SK-N-SH (cell line): ENCODE measurements around the gene OAS2. TPM values are rescaled to one million over a fixed set of nuclear protein-coding genes. Genes with fewer than 3 reads are reported as not detected.

ENCODE experiments used
- CTCF ChIA-PET: fragments of 300-600, 350-600 bp; formaldehyde crosslinking; extraction: SDS; loops from one replicate; lab custom pipeline; 2021; lab: Yijun Ruan, JAX
- POLR2A ChIA-PET: fragments of 350-600 bp; sonication (Branson Sonifier 250); formaldehyde crosslinking; extraction: SDS; loops from one replicate; lab custom pipeline; 2020; ENCODE audit warnings: antibody characterized with exemption, inconsistent platforms; lab: Yijun Ruan, JAX
- DNase-seq: peaks from one replicate; pipeline ENCODE4 v3.0.0; 2012
- H2AFZ ChIP-seq: fragments of 200-600 bp; sonication (generic); 2 replicates; pipeline ENCODE4 v1.8.1; 2016; ENCODE audit warnings: antibody characterized with exemption, mild to moderate bottlenecking, low read depth
- H3F3A ChIP-seq: fragments of 200-600 bp; sonication (generic); replicated peaks from 2 replicates; pipeline ENCODE3; 2016; ENCODE audit warnings: antibody characterized with exemption, mild to moderate bottlenecking; ENCODE audit not compliant: insufficient read depth
- H3K27ac ChIP-seq, 2 experiments: fragments of 200-500 bp in 1 of 2; fragments of 200-600 bp in 1 of 2; sonication (Bioruptor generic) in 1 of 2; sonication (generic), shearing (Covaris generic) in 1 of 2; 2 replicates each; pipeline versions ENCODE4 v1.5.1 to v1.6.1; 2014 to 2016; ENCODE audit warnings: low read depth in 2 of 2, inconsistent platforms in 1 of 2, low read length in 1 of 2, mild to moderate bottlenecking in 1 of 2, mixed read lengths in 1 of 2
- H3K27me3 ChIP-seq: fragments of 200-600 bp; sonication (generic), shearing (Covaris generic); 2 replicates; pipeline ENCODE4 v1.6.1; 2016; ENCODE audit warnings: mixed run types; ENCODE audit not compliant: insufficient read depth
- H3K36me3 ChIP-seq, 2 experiments: fragments of 200-500 bp in 1 of 2; fragments of 200-600 bp in 1 of 2; sonication (Bioruptor generic) in 1 of 2; sonication (generic) in 1 of 2; replicated peaks in 1 of 2; 2 replicates each; pipeline versions ENCODE3 to v1.5.1; 2014 to 2016; ENCODE audit warnings: low read length in 1 of 2, mild to moderate bottlenecking in 1 of 2; ENCODE audit not compliant: insufficient read depth in 2 of 2, control insufficient read depth in 1 of 2
- H3K4me1 ChIP-seq, 2 experiments: fragments of 200-500 bp in 1 of 2; fragments of 200-600 bp in 1 of 2; sonication (Bioruptor generic) in 1 of 2; sonication (generic), shearing (Covaris generic) in 1 of 2; 2 replicates each; pipeline versions ENCODE4 v1.5.1 to v1.6.1; 2014 to 2016; ENCODE audit warnings: low read depth in 1 of 2, low read length in 1 of 2, mixed run types in 1 of 2; ENCODE audit not compliant: insufficient read depth in 2 of 2, control insufficient read depth in 1 of 2
- H3K4me2 ChIP-seq: fragments of 200-600 bp; sonication (generic), shearing (Covaris generic); 2 replicates; pipeline ENCODE4 v1.6.1; 2017; ENCODE audit warnings: mixed run types
- H3K4me3 ChIP-seq, 2 experiments: fragments of 200-500 bp in 1 of 2; fragments of 200-600 bp in 1 of 2; sonication (Bioruptor generic) in 1 of 2; sonication (generic), shearing (Covaris generic) in 1 of 2; 2 replicates each; pipeline versions ENCODE4 v1.5.1 to v1.8.1; 2014 to 2016; ENCODE audit warnings: low read depth in 2 of 2, inconsistent platforms in 1 of 2, low read length in 1 of 2, mild to moderate bottlenecking in 1 of 2, mixed read lengths in 1 of 2, moderate library complexity in 1 of 2
- H3K79me2 ChIP-seq: fragments of 200-600 bp; sonication (generic); 2 replicates; pipeline ENCODE4 v1.8.1; 2017; ENCODE audit warnings: mild to moderate bottlenecking; ENCODE audit not compliant: insufficient read depth
- H3K9ac ChIP-seq: fragments of 200-600 bp; sonication (generic); 2 replicates; pipeline ENCODE4 v1.6.1; 2017; ENCODE audit warnings: mixed run types
- H3K9me2 ChIP-seq: fragments of 200-600 bp; sonication (generic); 2 replicates; pipeline ENCODE4 v1.6.1; 2017; ENCODE audit warnings: mixed run types
- H3K9me3 ChIP-seq: fragments of 200-600 bp; sonication (generic); 2 replicates; pipeline ENCODE4 v1.6.1; 2017; ENCODE audit warnings: mixed run types, mild to moderate bottlenecking, moderate library complexity
- H4K20me1 ChIP-seq: fragments of 200-600 bp; sonication (generic); 2 replicates; pipeline ENCODE4 v1.6.1; 2017; ENCODE audit warnings: mild to moderate bottlenecking, mixed run types; ENCODE audit not compliant: insufficient read depth
- CTCF ChIP-seq: fragments of 200-600 bp; sonication (generic); IDR thresholded peaks from 2 replicates; pipeline ENCODE4 v1.6.1; 2017; ENCODE audit warnings: antibody characterized with exemption, mild to moderate bottlenecking, moderate library complexity
- ELF1 ChIP-seq: IDR thresholded peaks from 2 replicates; pipeline ENCODE4 v1.4.0; 2012
- EP300 ChIP-seq, 2 experiments: IDR thresholded peaks; 2 replicates each; pipeline versions ENCODE4 v1.4.0 to v1.6.1; 2012; ENCODE audit warnings: borderline replicate concordance in 1 of 2, low read depth in 1 of 2, low read length in 1 of 2
- GABPA ChIP-seq: IDR thresholded peaks from 2 replicates; pipeline ENCODE4 v1.4.0; 2012; ENCODE audit warnings: low read depth, mild to moderate bottlenecking
- JUND ChIP-seq: IDR thresholded peaks from 2 replicates; pipeline ENCODE4 v1.4.0; 2012
- MAX ChIP-seq: IDR thresholded peaks from 2 replicates; pipeline ENCODE4 v1.4.0; 2012; ENCODE audit warnings: low read depth
- MEF2A ChIP-seq: IDR thresholded peaks from 2 replicates; pipeline ENCODE4 v1.4.0; 2012; ENCODE audit warnings: low read depth, borderline replicate concordance
- NFIC ChIP-seq: IDR thresholded peaks from 2 replicates; pipeline ENCODE4 v1.4.0; 2012; ENCODE audit warnings: borderline replicate concordance
- NRF1 ChIP-seq: IDR thresholded peaks from 2 replicates; pipeline ENCODE4 v1.6.1; 2012; ENCODE audit warnings: low read depth, mild to moderate bottlenecking, low read length
- RAD21 ChIP-seq: IDR thresholded peaks from 2 replicates; pipeline ENCODE4 v1.6.1; 2012; ENCODE audit warnings: mild to moderate bottlenecking, low read length
- REST ChIP-seq: IDR thresholded peaks from 2 replicates; pipeline ENCODE4 v1.6.1; 2012; ENCODE audit warnings: mild to moderate bottlenecking, low read depth, low read length, moderate library complexity
- SIN3A ChIP-seq: IDR thresholded peaks from 2 replicates; pipeline ENCODE4 v1.6.1; 2012; ENCODE audit warnings: low read depth, mild to moderate bottlenecking, low read length, moderate library complexity, borderline replicate concordance
- TCF12 ChIP-seq: IDR thresholded peaks from 2 replicates; pipeline ENCODE4 v1.4.0; 2012
- TEAD4 ChIP-seq: IDR thresholded peaks from 2 replicates; pipeline ENCODE4 v1.4.0; 2012; ENCODE audit warnings: mild to moderate bottlenecking, borderline replicate concordance; ENCODE audit not compliant: insufficient read depth
- USF2 ChIP-seq: fragments of 150-350 bp; IDR thresholded peaks from 2 replicates; pipeline ENCODE4 v1.6.1; 2017; ENCODE audit warnings: antibody characterized with exemption, low read length, low read depth, borderline replicate concordance
- YY1 ChIP-seq: IDR thresholded peaks from 2 replicates; pipeline ENCODE4 v1.4.0; 2012; ENCODE audit warnings: low read depth, mild to moderate bottlenecking
- WGBS: methylation state at CpG from one replicate; pipeline ENCODE4 v1.1.6; 2017; ENCODE audit warnings: low lambda C conversion rate; 5-methylcytosine and 5-hydroxymethylcytosine counted together
- polyA plus RNA-seq, 3 experiments: library from polyadenylated mRNA; depleted of rRNA; stranded (reverse); fragments of >200 nt; gene quantifications; 2 replicates each; pipeline ENCODE4 v1.2.3, GENCODE V29; 2012
- TF ChIP-seq, protein P1 (sequence below): IDR thresholded peaks from 2 replicates; pipeline ENCODE4 v1.4.0; 2012; ENCODE audit warnings: low read depth, borderline replicate concordance

The OAS2 gene
- polyA plus RNA-seq, 1 of the 3 experiments (the other 2 are of a cell fraction) = not detected

GRCh38 chr12:112947314-112947713, 31.0 kb upstream of the OAS2 start:
- Histone ChIP-seq H3K36me3 (no peaks in the 10 kb centered on the region), H3K27me3 (no peaks in the 10 kb centered on the region), H3K9me2 (no peaks in the 10 kb centered on the region), H3F3A (no peaks in the 10 kb centered on the region), H3K4me3 (no peak overlapping the region), H3K4me2 (no peak overlapping the region), H3K79me2 (no peaks in the 10 kb centered on the region), H2AFZ (no peak overlapping the region), H4K20me1 (no peaks in the 10 kb centered on the region), H3K4me1 (peaks cover 0 to 16% of the 10 kb centered on the region in 2 experiments; a peak in 2 of 4 replicates), H3K9ac (no peak overlapping the region), H3K9me3 (no peaks in the 10 kb centered on the region), H3K27ac (no peak overlapping the region)
- ChIA-PET POLR2A (no interaction called here), CTCF (interaction anchor here (1.5 kb wide), 1 partner anchor 47 kb away, joined by 5 read pairs; no protein-coding TSS in a partner anchor)
- WGBS = 8% methylated on average over 1 of the region's 1 CpG
- DNase-seq = no peak
- no peak for TF ChIP-seq USF2

GRCh38 chr12:112947761-112948160, 30.6 kb upstream of the OAS2 start:
- no peaks in the 10 kb centered on the region for H3K27me3 ChIP-seq
- H3K4me1 ChIP-seq = peaks cover 0 to 16% of the 10 kb centered on the region in 2 experiments; a peak in 2 of 4 replicates
- H3K9me3 ChIP-seq = no peaks in the 10 kb centered on the region
- no peaks in the 10 kb centered on the region for H3K36me3 ChIP-seq
- 77% methylated on average over 5 of the region's 5 CpGs for WGBS
- H3K4me3 ChIP-seq = no peak overlapping the region
- H2AFZ ChIP-seq = no peak overlapping the region
- no peaks in the 10 kb centered on the region for H3K79me2 ChIP-seq
- no peaks in the 10 kb centered on the region for H3F3A ChIP-seq
- ChIA-PET CTCF (interaction anchor here (1.5 to 1.9 kb wide), 2 partner anchors 45 to 48 kb away, joined by 5 to 9 read pairs; no protein-coding TSS in a partner anchor), POLR2A (no interaction called here)
- H3K9ac ChIP-seq = no peak overlapping the region
- DNase-seq = no peak
- no peaks in the 10 kb centered on the region for H4K20me1 ChIP-seq
- no peak overlapping the region for H3K27ac ChIP-seq
- H3K4me2 ChIP-seq = no peak overlapping the region
- no peaks in the 10 kb centered on the region for H3K9me2 ChIP-seq
- TF ChIP-seq USF2 (no peak), ELF1 (no peak), RAD21 (no peak), GABPA (no peak), NRF1 (no peak), REST (no peak), EP300 (IDR thresholded peaks at IDR 0.05; ENCODE audit: borderline replicate concordance in 1 of 2, low read depth in 1 of 2, low read length in 1 of 2) (no peak), YY1 (no peak), JUND (no peak), NFIC (no peak), SIN3A (no peak), MEF2A (no peak), TEAD4 (no peak), CTCF (no peak), MAX (no peak), TCF12 (no peak)
- TF ChIP-seq, protein P1, sequence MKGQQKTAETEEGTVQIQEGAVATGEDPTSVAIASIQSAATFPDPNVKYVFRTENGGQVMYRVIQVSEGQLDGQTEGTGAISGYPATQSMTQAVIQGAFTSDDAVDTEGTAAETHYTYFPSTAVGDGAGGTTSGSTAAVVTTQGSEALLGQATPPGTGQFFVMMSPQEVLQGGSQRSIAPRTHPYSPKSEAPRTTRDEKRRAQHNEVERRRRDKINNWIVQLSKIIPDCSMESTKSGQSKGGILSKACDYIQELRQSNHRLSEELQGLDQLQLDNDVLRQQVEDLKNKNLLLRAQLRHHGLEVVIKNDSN = no peak
